ENCODE results near the gene SPATS2. TPM values are rescaled to one million over a fixed set of nuclear protein-coding genes. Genes with fewer than 3 reads are reported as not detected.

The SPATS2 gene
- total and polyA plus RNA-seq, 2 donors (not counting 3 experiments of a cell fraction or from before 2014, with no cell fraction given): 55.8 to 66.5 TPM

GRCh38 chr12:49536526-49537071, 169.3 kb downstream of the SPATS2 start:
- Histone ChIP-seq H3K4me3 (replicated peaks in 1 of 3; ENCODE audit: insufficient read depth in 1 of 3, low read depth in 1 of 3, low read length in 3 of 3) (no peak overlapping the region), H2AFZ (ENCODE audit: low read depth, low read length) (no peak overlapping the region), H3K4me1 (ENCODE audit: control insufficient read depth, extremely low read depth, insufficient read depth, low read length) (peaks cover 8% of the 10 kb centered on the region), H3K36me3 (ENCODE audit: control insufficient read depth in 2 of 2, extremely low read depth in 1 of 2, insufficient read depth in 2 of 2, low read length in 2 of 2) (no peaks in the 10 kb centered on the region), H3K9me3 (replicated peaks; ENCODE audit: control insufficient read depth, insufficient read depth, low read length) (no peaks in the 10 kb centered on the region), H3K27me3 (ENCODE audit: control insufficient read depth in 2 of 2, insufficient read depth in 2 of 2, low read length in 2 of 2) (peaks cover 20 to 35% of the 10 kb centered on the region in 2 experiments), H4K20me1 (replicated peaks; ENCODE audit: control insufficient read depth, extremely low read depth, insufficient read depth, low read length) (no peaks in the 10 kb centered on the region), H3K9ac (replicated peaks; ENCODE audit: extremely low read depth, insufficient read depth, low read length) (no peak overlapping the region), H3K9me1 (replicated peaks; ENCODE audit: control insufficient read depth, extremely low read depth, insufficient read depth, low read length) (no peaks in the 10 kb centered on the region), H3K4me2 (ENCODE audit: insufficient read depth, low read length) (no peak overlapping the region), H3K79me2 (ENCODE audit: control insufficient read depth, insufficient read depth, low read length) (no peaks in the 10 kb centered on the region), H3K27ac (ENCODE audit: insufficient read depth, low read depth, low read length) (no peak overlapping the region)
- DNase-seq (ENCODE audit: low read depth, low spot score) (no peak), FAIRE-seq (no peak)
- TF ChIP-seq, protein P1, sequence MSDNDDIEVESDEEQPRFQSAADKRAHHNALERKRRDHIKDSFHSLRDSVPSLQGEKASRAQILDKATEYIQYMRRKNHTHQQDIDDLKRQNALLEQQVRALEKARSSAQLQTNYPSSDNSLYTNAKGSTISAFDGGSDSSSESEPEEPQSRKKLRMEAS (IDR thresholded peaks at IDR 0.05; ENCODE audit: insufficient read depth, insufficient read length): no peak
- TF ChIP-seq MYC (IDR thresholded peaks at IDR 0.05; ENCODE audit: low read depth, low read length) (no peak), POLR2A (IDR thresholded peaks at IDR 0.05; ENCODE audit: low read depth, low read length) (no peak), JUN (IDR thresholded peaks at IDR 0.05; ENCODE audit: borderline replicate concordance, insufficient read depth, insufficient read length, low read depth) (no peak), POLR2AphosphoS5 (IDR thresholded peaks at IDR 0.05; ENCODE audit: insufficient read depth, low read depth, low read length) (no peak), FOS (IDR thresholded peaks at IDR 0.05; ENCODE audit: borderline replicate concordance, insufficient read depth, low read length) (no peak), GATA2 (IDR thresholded peaks at IDR 0.05; ENCODE audit: insufficient read depth, insufficient read length, low read depth, low read length) (no peak), EZH2 (IDR thresholded peaks at IDR 0.05; ENCODE audit: borderline replicate concordance, low read depth, low read length, severe bottlenecking) (no peak)
- TF ChIP-seq, protein P2, sequence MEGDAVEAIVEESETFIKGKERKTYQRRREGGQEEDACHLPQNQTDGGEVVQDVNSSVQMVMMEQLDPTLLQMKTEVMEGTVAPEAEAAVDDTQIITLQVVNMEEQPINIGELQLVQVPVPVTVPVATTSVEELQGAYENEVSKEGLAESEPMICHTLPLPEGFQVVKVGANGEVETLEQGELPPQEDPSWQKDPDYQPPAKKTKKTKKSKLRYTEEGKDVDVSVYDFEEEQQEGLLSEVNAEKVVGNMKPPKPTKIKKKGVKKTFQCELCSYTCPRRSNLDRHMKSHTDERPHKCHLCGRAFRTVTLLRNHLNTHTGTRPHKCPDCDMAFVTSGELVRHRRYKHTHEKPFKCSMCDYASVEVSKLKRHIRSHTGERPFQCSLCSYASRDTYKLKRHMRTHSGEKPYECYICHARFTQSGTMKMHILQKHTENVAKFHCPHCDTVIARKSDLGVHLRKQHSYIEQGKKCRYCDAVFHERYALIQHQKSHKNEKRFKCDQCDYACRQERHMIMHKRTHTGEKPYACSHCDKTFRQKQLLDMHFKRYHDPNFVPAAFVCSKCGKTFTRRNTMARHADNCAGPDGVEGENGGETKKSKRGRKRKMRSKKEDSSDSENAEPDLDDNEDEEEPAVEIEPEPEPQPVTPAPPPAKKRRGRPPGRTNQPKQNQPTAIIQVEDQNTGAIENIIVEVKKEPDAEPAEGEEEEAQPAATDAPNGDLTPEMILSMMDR (IDR thresholded peaks at IDR 0.05; ENCODE audit: extremely low read depth in 1 of 2, insufficient read depth in 1 of 2, low read depth in 1 of 2, low read length in 2 of 2): no peak
- intact Hi-C loops (cut with micrococcal nuclease) (no loop called here), dilution Hi-C loops (cut with MboI; ENCODE audit: extremely low pct_ligation_motif_present, low sequenced_read_pairs) (no loop called here)
- POLR2A ChIA-PET: interaction anchor here (0.7 kb wide), 1 partner anchor 498 kb away, joined by 7 read pairs; no protein-coding TSS in a partner anchor
- BruUV-seq (replicated peaks): no TSS peak
- CTCF ChIA-PET: interaction anchor here (0.7 to 7.0 kb wide), 7 partner anchors 17 to 205 kb away, joined by 3 to 43 read pairs (median 5); no protein-coding TSS in a partner anchor

All from endothelial cell of umbilical vein (primary cell).